Natural killer cell (primary cell): ENCODE data around the gene TRAPPC2L. TPM values are rescaled to one million over a fixed set of nuclear protein-coding genes. Genes with fewer than 3 reads are reported as not detected.

Experiments
- ATAC-seq, 3 donors: fragments of 150-1000 bp in 2 of 3; fragments of 200-7000 bp in 1 of 3; cut with Tn5 transposase; 1 replicate in 1 of 3; 2 replicates in 2 of 3; pipeline ENCODE4 v1.10.0; 2021; ENCODE audit warnings: mild to moderate bottlenecking in 2 of 3, moderate library complexity in 2 of 3
- DNase-seq, 2 donors: peaks; one replicate each; pipeline versions ENCODE4 v3.0.0 to v3.0.0-alpha.2; 2013 to 2021; ENCODE audit warnings: mixed read lengths in 1 of 2
- H3K27ac ChIP-seq: one replicate; pipeline ENCODE4 v1.5.1; 2013; ENCODE audit warnings: mild to moderate bottlenecking, low read length
- H3K27me3 ChIP-seq: one replicate; pipeline ENCODE4 v1.6.1; 2013; ENCODE audit warnings: low read length; ENCODE audit not compliant: control insufficient read depth, insufficient read depth
- H3K36me3 ChIP-seq: one replicate; pipeline ENCODE4 v1.6.1; 2013; ENCODE audit warnings: low read length; ENCODE audit not compliant: control insufficient read depth, insufficient read depth
- H3K4me1 ChIP-seq: one replicate; pipeline ENCODE4 v1.6.1; 2013; ENCODE audit warnings: low read length; ENCODE audit not compliant: control insufficient read depth, insufficient read depth
- H3K4me3 ChIP-seq: one replicate; pipeline ENCODE4 v1.5.1; 2013; ENCODE audit warnings: low read length
- H3K9me3 ChIP-seq: one replicate; pipeline ENCODE4 v1.6.1; 2013; ENCODE audit warnings: low read length; ENCODE audit not compliant: control insufficient read depth, insufficient read depth
- H3K27ac Mint-ChIP-seq, 2 donors: one replicate each; pipeline ENCODE4 v1.8.0; 2022; ENCODE audit warnings: mild to moderate bottlenecking in 2 of 2, mixed read lengths in 2 of 2, moderate library complexity in 1 of 2
- H3K27me3 Mint-ChIP-seq, 2 donors: one replicate each; pipeline ENCODE4 v1.8.0; 2022; ENCODE audit warnings: low read depth in 2 of 2, mixed read lengths in 2 of 2
- H3K36me3 Mint-ChIP-seq: one replicate; pipeline ENCODE4 v1.8.0; 2022; ENCODE audit warnings: mixed read lengths
- H3K4me1 Mint-ChIP-seq, 2 donors: one replicate each; pipeline ENCODE4 v1.8.0; 2022; ENCODE audit warnings: mixed read lengths in 2 of 2
- H3K4me3 Mint-ChIP-seq: one replicate; pipeline ENCODE4 v1.8.0; 2022; ENCODE audit warnings: mild to moderate bottlenecking, moderate library complexity, mixed read lengths
- H3K9me3 Mint-ChIP-seq, 2 donors: one replicate each; pipeline ENCODE4 v1.8.0; 2022; ENCODE audit warnings: mixed read lengths in 2 of 2
- CTCF ChIP-seq: fragments of 200-600 bp; IDR thresholded peaks from one replicate; pipeline ENCODE4 v1.8.0; 2022; ENCODE audit warnings: antibody characterized with exemption
- WGBS: methylation state at CpG from one replicate; pipeline ENCODE4 v1.1.7; 2013; ENCODE audit warnings: missing lambda C conversion rate; ENCODE audit not compliant: insufficient coverage; 5-methylcytosine and 5-hydroxymethylcytosine counted together
- intact Hi-C: fragments of 100-400 bp; cut with micrococcal nuclease; formaldehyde crosslinking; loops from one replicate; pipeline ENCODE4 v1.14.2; 2022
- total RNA-seq, 4 donors: library from RNA; stranded (reverse); fragments of 120-200 nt in 1 of 4; gene quantifications; one replicate each; pipeline versions ENCODE4 v1.2.3 to v1.2.4, GENCODE V29; 2013 to 2022

The TRAPPC2L gene
- total RNA-seq, 3 donors from 2014 or later (not counting 1 experiment from before 2014, with no cell fraction given): 31.9 to 39.0 (median 36.2) TPM

DNA sequence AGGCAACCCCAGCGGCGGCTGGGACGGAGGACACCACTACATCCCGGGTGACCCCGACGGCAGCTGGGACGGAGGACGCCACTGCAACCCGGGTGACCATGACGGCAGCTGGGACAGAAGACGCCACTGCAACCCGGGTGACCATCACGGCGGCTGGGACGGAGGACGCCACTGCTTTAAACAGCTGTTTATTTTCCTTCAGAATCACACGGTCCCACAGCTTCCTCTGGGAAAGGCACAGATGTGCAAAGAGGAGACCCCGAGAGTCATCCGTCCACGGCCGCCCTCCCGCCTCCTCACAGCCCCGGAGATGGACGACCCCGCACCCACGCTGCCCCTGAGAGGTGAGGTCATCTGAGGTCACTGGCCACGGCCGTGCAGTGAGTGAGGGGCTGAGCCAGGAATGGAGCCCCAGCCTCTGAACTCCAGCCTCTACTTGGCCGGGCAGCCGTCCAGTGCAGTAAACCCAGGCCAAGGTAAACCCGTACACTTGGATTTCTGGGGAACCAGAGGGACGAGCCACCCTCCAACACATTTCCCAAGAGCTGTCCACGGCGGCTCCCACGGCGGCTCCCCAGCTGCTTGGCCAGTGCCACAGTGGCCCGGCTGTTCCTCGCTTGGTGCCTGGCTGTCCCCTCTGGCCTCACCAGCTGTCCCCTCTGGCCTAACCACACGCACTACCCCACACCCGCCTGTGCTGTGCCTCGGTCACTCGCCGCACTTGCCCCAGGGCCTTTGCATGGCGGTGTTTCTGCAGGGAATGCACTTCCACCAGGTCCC lies 52.7 kb downstream of the TRAPPC2L start:
- H3K4me1 Mint-ChIP-seq: peaks cover 6 to 12% of the 10 kb centered on the region in 2 donors
- Histone ChIP-seq H3K27ac (no peak overlapping the region), H3K9me3 (no peaks in the 10 kb centered on the region), H3K4me3 (no peak overlapping the region), H3K4me1 (peaks cover 10% of the 10 kb centered on the region), H3K27me3 (no peaks in the 10 kb centered on the region), H3K36me3 (no peaks in the 10 kb centered on the region)
- H3K9me3 Mint-ChIP-seq: no peaks in the 10 kb centered on the region
- DNase-seq (no peak), ATAC-seq (no peak)
- H3K27ac Mint-ChIP-seq: no peak overlapping the region
- peaks cover 5 to 6% of the 10 kb centered on the region in 2 donors for H3K27me3 Mint-ChIP-seq
- no peak overlapping the region for H3K4me3 Mint-ChIP-seq
- intact Hi-C loops: no loop called here
- 91% methylated on average over 44 of the region's 44 CpGs for WGBS
- no peak for TF ChIP-seq CTCF
- no peaks in the 10 kb centered on the region for H3K36me3 Mint-ChIP-seq

GRCh38 chr16:88910284-88911135 lies 53.6 kb downstream of the TRAPPC2L start:
- no peak for ATAC-seq
- Histone ChIP-seq H3K27me3 (no peaks in the 10 kb centered on the region), H3K4me1 (peaks cover 10% of the 10 kb centered on the region), H3K36me3 (no peaks in the 10 kb centered on the region), H3K9me3 (no peaks in the 10 kb centered on the region), H3K27ac (no peak overlapping the region), H3K4me3 (no peak overlapping the region)
- intact Hi-C loops: no loop called here
- H3K27me3 Mint-ChIP-seq: peaks cover 5 to 6% of the 10 kb centered on the region in 2 donors
- H3K9me3 Mint-ChIP-seq: no peaks in the 10 kb centered on the region
- no peak overlapping the region for H3K27ac Mint-ChIP-seq
- DNase-seq: no peak
- H3K4me1 Mint-ChIP-seq: peaks cover 6 to 12% of the 10 kb centered on the region in 2 donors
- TF ChIP-seq CTCF: no peak
- WGBS: 83% methylated on average over 26 of the region's 26 CpGs
- no peaks in the 10 kb centered on the region for H3K36me3 Mint-ChIP-seq
- no peak overlapping the region for H3K4me3 Mint-ChIP-seq

DNA sequence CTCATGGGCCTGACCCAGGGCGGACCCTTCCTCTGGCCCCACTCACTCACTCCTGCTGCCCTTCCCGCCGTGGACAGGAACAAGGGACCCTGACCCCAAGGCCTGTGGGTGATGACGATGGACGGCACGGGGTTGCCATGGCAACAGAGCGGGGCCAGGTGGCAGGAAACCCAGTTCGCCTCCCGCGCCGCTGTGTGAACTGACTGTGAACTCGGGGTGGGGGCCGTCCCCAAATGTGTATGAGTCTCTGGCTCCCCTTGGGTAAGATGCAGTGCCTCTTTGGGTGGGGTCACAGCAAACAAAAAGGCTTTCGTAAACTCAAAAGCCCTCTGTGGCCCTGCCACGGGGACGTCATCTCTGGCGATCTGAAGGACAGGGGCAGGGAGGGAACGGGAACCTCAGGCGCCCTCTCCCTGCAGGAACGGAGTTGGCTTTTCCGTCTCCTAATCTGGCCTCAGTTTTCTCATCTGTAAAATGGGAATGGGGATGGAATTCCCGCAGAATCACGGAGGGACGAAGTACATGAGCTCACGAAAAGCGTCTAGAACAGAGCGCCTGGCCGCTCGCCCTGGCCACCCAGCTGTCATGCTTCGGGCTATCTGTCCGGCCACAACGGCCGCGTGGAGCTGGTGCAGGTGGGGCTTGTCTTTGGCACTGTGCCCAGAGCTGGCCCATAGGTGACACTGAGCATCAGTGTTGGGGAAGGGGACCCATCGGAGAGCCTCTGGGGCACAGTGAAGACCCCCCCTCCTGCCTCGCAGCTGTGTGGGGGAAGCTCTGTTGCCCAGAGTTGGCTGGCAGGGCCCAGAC lies 54.4 kb downstream of the TRAPPC2L start:
- no peak overlapping the region for H3K4me3 Mint-ChIP-seq
- peaks cover 2 to 6% of the 10 kb centered on the region in 2 donors for H3K4me1 Mint-ChIP-seq
- H3K4me1 ChIP-seq: peaks cover 3% of the 10 kb centered on the region
- ATAC-seq (no peak), DNase-seq (no peak)
- no peaks in the 10 kb centered on the region for H3K9me3 ChIP-seq
- H3K36me3 Mint-ChIP-seq: no peaks in the 10 kb centered on the region
- H3K36me3 ChIP-seq: no peaks in the 10 kb centered on the region
- peaks cover 5 to 6% of the 10 kb centered on the region in 2 donors for H3K27me3 Mint-ChIP-seq
- intact Hi-C loops: no loop called here
- H3K9me3 Mint-ChIP-seq: no peaks in the 10 kb centered on the region
- 73% methylated on average over 36 of the region's 36 CpGs for WGBS
- H3K27ac Mint-ChIP-seq: no peak overlapping the region
- no peak overlapping the region for H3K4me3 ChIP-seq
- no peak overlapping the region for H3K27ac ChIP-seq
- H3K27me3 ChIP-seq: no peaks in the 10 kb centered on the region
- no peak for TF ChIP-seq CTCF
